Measurements from ENCODE around the gene DPM1.

DPM1 gene

DNA sequence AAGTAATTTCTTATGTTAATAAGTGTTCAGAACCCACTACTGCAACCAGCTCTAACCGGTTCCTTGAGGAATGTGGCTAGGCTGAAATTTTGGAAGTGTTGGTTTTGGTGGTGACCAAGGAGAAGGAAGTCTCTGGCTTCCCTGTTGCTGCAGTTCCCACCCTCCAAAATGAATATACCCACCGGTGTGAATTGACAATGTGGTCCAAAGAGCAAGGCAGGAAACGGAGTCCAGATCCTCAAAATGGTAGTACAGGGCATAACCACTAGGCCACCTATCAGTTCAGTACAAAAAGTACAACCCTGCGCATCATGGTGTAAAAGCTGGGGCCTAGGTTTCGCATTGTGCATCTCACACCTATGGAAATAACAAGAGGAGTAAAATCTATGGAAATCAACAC, 29.9 kb downstream of the DPM1 start:
- TF ChIP-seq, protein P1, sequence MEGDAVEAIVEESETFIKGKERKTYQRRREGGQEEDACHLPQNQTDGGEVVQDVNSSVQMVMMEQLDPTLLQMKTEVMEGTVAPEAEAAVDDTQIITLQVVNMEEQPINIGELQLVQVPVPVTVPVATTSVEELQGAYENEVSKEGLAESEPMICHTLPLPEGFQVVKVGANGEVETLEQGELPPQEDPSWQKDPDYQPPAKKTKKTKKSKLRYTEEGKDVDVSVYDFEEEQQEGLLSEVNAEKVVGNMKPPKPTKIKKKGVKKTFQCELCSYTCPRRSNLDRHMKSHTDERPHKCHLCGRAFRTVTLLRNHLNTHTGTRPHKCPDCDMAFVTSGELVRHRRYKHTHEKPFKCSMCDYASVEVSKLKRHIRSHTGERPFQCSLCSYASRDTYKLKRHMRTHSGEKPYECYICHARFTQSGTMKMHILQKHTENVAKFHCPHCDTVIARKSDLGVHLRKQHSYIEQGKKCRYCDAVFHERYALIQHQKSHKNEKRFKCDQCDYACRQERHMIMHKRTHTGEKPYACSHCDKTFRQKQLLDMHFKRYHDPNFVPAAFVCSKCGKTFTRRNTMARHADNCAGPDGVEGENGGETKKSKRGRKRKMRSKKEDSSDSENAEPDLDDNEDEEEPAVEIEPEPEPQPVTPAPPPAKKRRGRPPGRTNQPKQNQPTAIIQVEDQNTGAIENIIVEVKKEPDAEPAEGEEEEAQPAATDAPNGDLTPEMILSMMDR (IDR thresholded peaks at IDR 0.05; ENCODE audit: extremely low read depth, missing control alignments) = no peak
- no peak for DNase-seq (ENCODE audit: low spot score)

DNA sequence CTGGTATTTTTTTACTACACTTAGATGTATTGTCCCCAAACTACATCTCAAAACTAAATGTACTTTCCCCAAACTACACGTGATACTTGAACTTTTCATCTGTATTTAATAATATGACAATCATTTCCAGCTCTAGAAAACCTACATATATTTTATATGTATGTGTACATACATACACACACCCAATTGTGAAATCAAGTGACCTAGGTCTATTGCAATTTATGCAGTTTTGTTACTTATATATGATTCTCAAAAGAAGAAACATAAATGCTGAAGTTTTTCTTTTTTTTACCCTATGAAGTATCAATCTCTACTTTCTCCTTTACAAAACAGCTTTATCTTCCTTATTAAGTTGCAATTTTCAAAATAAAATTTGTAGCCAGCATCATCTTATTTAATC, 31.8 kb downstream of the DPM1 start:
- no peak for DNase-seq (ENCODE audit: low spot score)
- TF ChIP-seq, protein P1 (IDR thresholded peaks at IDR 0.05; ENCODE audit: extremely low read depth, missing control alignments) = no peak

DNA sequence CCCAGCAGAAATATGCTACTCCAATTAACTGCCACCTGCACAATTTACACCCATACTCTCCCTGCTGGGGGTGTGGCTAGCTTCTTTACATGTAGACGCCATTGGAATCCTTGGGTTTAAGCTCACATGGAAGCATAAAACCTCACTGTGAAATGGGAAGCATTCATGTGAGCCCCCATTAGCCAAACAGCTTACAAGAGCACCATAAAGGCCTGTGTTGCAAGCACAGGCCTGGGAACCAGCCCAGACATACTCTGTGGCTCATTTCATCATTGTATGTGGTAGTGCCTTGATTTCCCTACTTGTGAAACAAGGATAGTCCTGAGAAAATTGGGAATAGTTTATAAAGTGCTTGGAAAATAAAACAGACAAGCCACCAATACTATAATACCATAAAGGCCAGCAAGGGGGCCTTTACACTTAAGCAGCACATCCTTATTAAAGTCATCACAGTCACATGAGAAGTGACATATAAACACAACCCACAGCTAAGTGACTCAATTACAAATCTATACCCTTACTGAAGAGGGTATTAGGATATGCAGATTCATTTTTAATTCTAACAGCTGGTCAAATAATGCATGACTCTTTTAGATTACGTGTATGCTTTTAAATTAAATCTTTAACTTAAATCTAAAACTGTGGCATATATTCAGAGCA, 33.9 kb downstream of the DPM1 start:
- DNase-seq (ENCODE audit: low spot score) = no peak
- TF ChIP-seq, protein P1 (IDR thresholded peaks at IDR 0.05; ENCODE audit: extremely low read depth, missing control alignments) = no peak

DNA sequence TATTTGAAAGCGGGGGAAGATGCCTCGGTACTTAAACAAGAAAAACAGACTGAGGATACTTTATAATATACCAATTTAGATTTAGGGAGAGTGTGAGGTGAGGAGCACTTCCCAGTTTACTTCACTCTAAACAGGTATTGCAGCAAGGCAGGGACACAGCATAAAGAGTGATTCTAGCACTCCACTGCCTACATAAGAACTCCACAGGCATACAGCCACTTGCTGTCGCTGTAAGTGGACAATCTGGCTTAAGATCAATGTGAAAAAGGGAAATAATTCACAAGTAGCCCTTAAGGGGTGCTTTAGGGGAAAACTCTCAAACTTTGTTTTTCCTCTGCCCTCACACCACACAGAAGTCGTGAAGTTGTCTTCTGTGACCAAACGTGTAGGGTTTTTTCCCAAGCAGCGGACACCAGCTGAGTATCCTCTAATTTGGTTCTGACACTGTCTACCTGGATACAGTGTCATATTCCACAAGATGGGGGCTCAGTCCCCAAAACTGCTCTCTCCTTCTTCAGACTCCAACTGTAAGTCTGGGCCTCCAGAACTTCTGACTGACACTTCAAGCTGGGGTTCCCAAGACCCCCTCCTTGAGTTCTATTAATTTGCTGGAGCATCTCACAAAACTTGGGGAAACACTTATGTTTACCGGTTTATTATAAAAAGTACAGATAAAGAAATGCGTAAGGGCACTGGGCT, 36.4 kb downstream of the DPM1 start:
- TF ChIP-seq, protein P1 (IDR thresholded peaks at IDR 0.05; ENCODE audit: extremely low read depth, missing control alignments) = no peak
- no peak for DNase-seq (ENCODE audit: low spot score)

DNA sequence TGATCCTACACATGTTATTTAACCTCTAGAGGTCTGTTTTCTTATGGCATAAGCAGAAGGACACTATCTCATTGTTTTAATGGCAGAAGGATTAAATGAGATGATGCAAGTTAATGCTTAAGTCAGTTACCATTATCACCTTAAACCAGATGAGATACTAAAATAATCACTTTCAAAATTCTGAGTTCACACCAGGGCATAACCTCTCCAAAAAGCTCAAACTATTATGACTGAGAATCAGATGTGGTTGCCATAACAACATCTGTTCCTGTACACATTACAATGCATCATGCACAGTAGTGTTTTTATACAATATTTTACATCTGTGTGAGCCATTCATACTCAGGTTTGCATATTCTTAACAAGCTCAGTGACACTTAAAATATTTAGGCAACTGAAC, 37.3 kb downstream of the DPM1 start:
- DNase-seq (ENCODE audit: low spot score) = no peak
- TF ChIP-seq, protein P1 (IDR thresholded peaks at IDR 0.05; ENCODE audit: extremely low read depth, missing control alignments) = no peak

DNA sequence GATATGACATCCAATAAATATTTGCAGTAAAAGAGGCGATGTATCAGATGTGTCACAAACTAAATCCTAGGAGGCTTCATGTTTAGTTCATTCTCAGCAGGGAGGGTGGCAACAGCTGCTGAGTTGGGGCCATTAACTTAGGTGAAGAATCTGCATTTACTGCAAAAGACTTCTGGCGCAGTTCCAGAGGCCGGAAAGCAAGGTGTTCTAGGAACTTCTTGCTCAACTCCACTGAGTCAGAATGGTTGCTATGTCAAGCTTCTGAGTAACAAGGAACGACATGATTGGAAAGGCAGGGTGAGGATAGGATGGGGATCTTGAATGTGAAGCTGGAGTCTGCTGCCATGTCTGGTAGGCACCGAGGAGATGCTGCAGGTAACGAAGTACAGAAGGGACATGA, 38.8 kb downstream of the DPM1 start:
- no peak for DNase-seq (ENCODE audit: low spot score)

DNA sequence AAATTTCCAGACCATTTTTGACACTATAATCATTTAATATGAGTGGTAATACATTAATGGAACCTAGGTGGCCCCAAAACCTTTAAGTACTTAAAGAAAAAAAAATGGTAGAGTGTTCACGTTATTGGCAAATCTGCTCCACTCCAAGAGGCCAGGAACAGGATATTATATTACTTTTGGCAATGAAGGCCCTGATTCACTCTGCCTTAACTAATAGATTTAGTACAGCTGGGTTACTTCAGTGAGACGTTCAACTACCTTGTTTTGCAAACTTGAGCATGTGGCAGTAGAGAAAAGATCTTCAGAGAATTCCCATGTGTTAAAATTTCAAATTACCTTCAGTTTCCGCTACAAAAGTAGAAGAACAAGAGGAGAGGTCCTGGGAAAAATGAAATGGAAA, 39.9 kb downstream of the DPM1 start:
- DNase-seq (ENCODE audit: low spot score) = no peak
- TF ChIP-seq, protein P1 (IDR thresholded peaks at IDR 0.05; ENCODE audit: extremely low read depth, missing control alignments) = no peak

More for the DNA sequence above, 38.8 kb downstream of the DPM1 start:
- TF ChIP-seq, protein P1 (IDR thresholded peaks at IDR 0.05; ENCODE audit: extremely low read depth, missing control alignments) = no peak
